GM23248 (cell line): ENCODE measurements around the gene STUM. TPM values are rescaled to one million over a fixed set of nuclear protein-coding genes. Genes with fewer than 3 reads are reported as not detected.

Experiments
- DNase-seq: peaks from one replicate; pipeline ENCODE4 v3.0.0-alpha.2; 2015
- H2AFZ ChIP-seq: fragments of 200-600 bp; sonication (generic); 2 replicates; pipeline ENCODE4 v1.6.1; 2016; ENCODE audit warnings: antibody characterized with exemption
- H3F3A ChIP-seq: fragments of 200-600 bp; sonication (generic); 2 replicates; pipeline ENCODE4 v1.6.1; 2016; ENCODE audit warnings: mild to moderate bottlenecking, antibody characterized with exemption, mixed run types; ENCODE audit not compliant: insufficient read depth
- H3K27ac ChIP-seq: fragments of 200-600 bp; sonication (generic); 2 replicates; pipeline ENCODE4 v1.5.1; 2016; ENCODE audit warnings: mild to moderate bottlenecking
- H3K27me3 ChIP-seq: fragments of 200-600 bp; sonication (generic); replicated peaks from 2 replicates; pipeline ENCODE4 v1.6.1; 2016; ENCODE audit warnings: mild to moderate bottlenecking; ENCODE audit not compliant: insufficient read depth
- H3K36me3 ChIP-seq: fragments of 200-600 bp; sonication (generic); 2 replicates; pipeline ENCODE4 v1.6.1; 2016; ENCODE audit warnings: low read depth, mild to moderate bottlenecking
- H3K4me1 ChIP-seq: fragments of 200-600 bp; sonication (generic); 2 replicates; pipeline ENCODE4 v1.6.1; 2016; ENCODE audit warnings: mild to moderate bottlenecking; ENCODE audit not compliant: insufficient read depth
- H3K4me2 ChIP-seq: fragments of 200-600 bp; sonication (generic); one replicate; pipeline ENCODE4 v1.6.1; 2016; ENCODE audit warnings: mild to moderate bottlenecking; ENCODE audit not compliant: unreplicated experiment
- H3K4me3 ChIP-seq: fragments of 200-600 bp; sonication (generic); 2 replicates; pipeline ENCODE4 v1.5.1; 2016; ENCODE audit warnings: mild to moderate bottlenecking
- H3K79me2 ChIP-seq: fragments of 200-600 bp; sonication (generic); 2 replicates; pipeline ENCODE4 v1.6.1; 2016; ENCODE audit warnings: mild to moderate bottlenecking; ENCODE audit not compliant: insufficient read depth
- H3K9ac ChIP-seq: fragments of 200-600 bp; sonication (generic); 2 replicates; pipeline ENCODE4 v1.6.1; 2016; ENCODE audit warnings: mild to moderate bottlenecking
- H3K9me2 ChIP-seq: fragments of 200-600 bp; sonication (generic); 2 replicates; pipeline ENCODE4 v1.6.1; 2016; ENCODE audit warnings: mixed run types, mild to moderate bottlenecking, moderate library complexity; ENCODE audit not compliant: insufficient read depth
- H3K9me3 ChIP-seq: fragments of 200-600 bp; sonication (generic); one replicate; pipeline ENCODE4 v1.6.1; 2017; ENCODE audit warnings: low read depth
- H4K20me1 ChIP-seq: fragments of 200-600 bp; sonication (generic); 2 replicates; pipeline ENCODE4 v1.6.0; 2016; ENCODE audit not compliant: insufficient read depth
- EZH2 ChIP-seq: fragments of 200-600 bp; sonication (generic); IDR thresholded peaks from 2 replicates; pipeline ENCODE4 v1.6.1; 2018; ENCODE audit warnings: antibody characterized with exemption, mild to moderate bottlenecking; ENCODE audit not compliant: insufficient read depth, poor library complexity, severe bottlenecking
- EZH2phosphoT487 ChIP-seq: fragments of 200-600 bp; sonication (generic); IDR thresholded peaks from 2 replicates; pipeline ENCODE4 v1.6.1; 2018; ENCODE audit warnings: antibody characterized with exemption, moderate library complexity, mild to moderate bottlenecking, low read depth; ENCODE audit not compliant: insufficient read depth
- WGBS, 2 experiments: methylation state at CpG; one replicate each; pipeline ENCODE4 v1.1.6; 2015 to 2017; ENCODE audit warnings: low lambda C conversion rate in 2 of 2, low coverage in 1 of 2; ENCODE audit errors: missing lambda C conversion rate in 2 of 2; 5-methylcytosine and 5-hydroxymethylcytosine counted together
- in situ Hi-C: fragments of 300-500 bp; cut with MboI; formaldehyde crosslinking; loops from 2 replicates; pipeline ENCODE4 v1.15.0; 2020
- polyA plus RNA-seq: library from polyadenylated mRNA; unstranded; fragments of >200 nt; fragmentation: Nextera tagmentation; extraction: Ambion mirVana; gene quantifications from 2 replicates; pipeline ENCODE4 v1.2.1, GENCODE V29; 2016
- total RNA-seq: library from RNA; depleted of rRNA; stranded (reverse); fragments of >200 nt; shearing (Covaris generic); gene quantifications from 2 replicates; pipeline ENCODE4 v1.2.3, GENCODE V29; 2014

STUM gene
- total and polyA plus RNA-seq, 2 experiments from 2014 or later, result under 0.01 TPM; not detected in 1

GRCh38 chr1:226607821-226608220, 59.3 kb downstream of the STUM start:
- H3K27me3 ChIP-seq, result peaks cover 5% of the 10 kb centered on the region; the same call in 1 of the 2 replicates
- H3K9ac ChIP-seq, result no peak overlapping the region
- no peaks in the 10 kb centered on the region for H3K36me3 ChIP-seq
- H3K27ac ChIP-seq, result no peak overlapping the region
- no peaks in the 10 kb centered on the region for H4K20me1 ChIP-seq
- no peak for DNase-seq
- no peaks in the 10 kb centered on the region for H3K79me2 ChIP-seq
- TF ChIP-seq EZH2phosphoT487 (no peak), EZH2 (no peak)
- peaks cover 14% of the 10 kb centered on the region for H3K4me1 ChIP-seq
- H3K4me2 ChIP-seq, result no peak overlapping the region
- in situ Hi-C loops, result no loop called here
- no peak overlapping the region for H2AFZ ChIP-seq
- H3K9me3 ChIP-seq, result no peaks in the 10 kb centered on the region
- H3K4me3 ChIP-seq, result no peak overlapping the region
- peaks cover 9% of the 10 kb centered on the region for H3F3A ChIP-seq
- 90 to 100% methylated on average over 1 of the region's 1 CpG for WGBS, 2 experiments
- H3K9me2 ChIP-seq, result no peaks in the 10 kb centered on the region

- Histone ChIP-seq H3K27me3 (peaks cover 16% of the 10 kb centered on the region), H3K4me3 (no peak overlapping the region), H3K36me3 (no peaks in the 10 kb centered on the region), H2AFZ (no peak overlapping the region), H3F3A (no peaks in the 10 kb centered on the region), H3K79me2 (no peaks in the 10 kb centered on the region), H3K27ac (no peak overlapping the region), H3K9ac (no peak overlapping the region), H3K4me2 (no peak overlapping the region), H3K9me2 (no peaks in the 10 kb centered on the region), H3K9me3 (no peaks in the 10 kb centered on the region), H3K4me1 (peaks cover 4% of the 10 kb centered on the region; the same call in 1 of the 2 replicates), H4K20me1 (no peaks in the 10 kb centered on the region)
- WGBS, 2 experiments, result 49 to 51% methylated on average over 18 of the region's 18 CpGs
- TF ChIP-seq EZH2phosphoT487, result no peak
- TF ChIP-seq EZH2, result no peak
- in situ Hi-C loops, result no loop called here
- peak; percentile 66 for DNase-seq
These were observed 60.3 kb downstream of the STUM start for GRCh38 chr1:226608699-226609505.

- H3K27me3 ChIP-seq, result peaks cover 25% of the 10 kb centered on the region
- no peak overlapping the region for H2AFZ ChIP-seq
- in situ Hi-C loops, result no loop called here
- TF ChIP-seq EZH2, result no peak
- H3K9ac ChIP-seq, result no peak overlapping the region
- no peak for DNase-seq
- 55 to 56% methylated on average over 11 of the region's 11 CpGs for whole genome bisulfite sequencing, 2 experiments
- no peaks in the 10 kb centered on the region for H3K79me2 ChIP-seq
- no peak overlapping the region for H3K4me3 ChIP-seq
- no peak overlapping the region for H3K27ac ChIP-seq
- no peaks in the 10 kb centered on the region for H4K20me1 ChIP-seq
- no peaks in the 10 kb centered on the region for H3F3A ChIP-seq
- no peaks in the 10 kb centered on the region for H3K36me3 ChIP-seq
- no peaks in the 10 kb centered on the region for H3K9me3 ChIP-seq
- no peaks in the 10 kb centered on the region for H3K9me2 ChIP-seq
- H3K4me2 ChIP-seq, result no peak overlapping the region
- no peaks in the 10 kb centered on the region; the same call in 1 of the 2 replicates for H3K4me1 ChIP-seq
These were observed 61.4 kb downstream of the STUM start for GRCh38 chr1:226609836-226610455.

- Histone ChIP-seq H4K20me1 (no peaks in the 10 kb centered on the region), H3K36me3 (no peaks in the 10 kb centered on the region), H3K79me2 (no peaks in the 10 kb centered on the region), H3K9ac (no peak overlapping the region), H3K4me2 (no peak overlapping the region), H3K9me2 (no peaks in the 10 kb centered on the region), H3K4me3 (no peak overlapping the region), H3K9me3 (no peaks in the 10 kb centered on the region), H3K4me1 (no peaks in the 10 kb centered on the region), H2AFZ (no peak overlapping the region), H3K27me3 (peaks cover 25% of the 10 kb centered on the region), H3K27ac (no peak overlapping the region), H3F3A (no peaks in the 10 kb centered on the region)
- in situ Hi-C loops, result no loop called here
- no peak for DNase-seq
- WGBS, 2 experiments, result 42 to 50% methylated on average over 6 to 7 of the region's 7 CpGs
- TF ChIP-seq EZH2 (no peak), EZH2phosphoT487 (no peak)
These were observed 62.1 kb downstream of the STUM start for GRCh38 chr1:226610671-226611070.
